HepG2 (cell line): ENCODE data around the gene ZNF627. TPM values are rescaled to one million over a fixed set of nuclear protein-coding genes. Genes with fewer than 3 reads are reported as not detected.

Experiments used
- ATAC-seq: fragments of 200-7000 bp; cut with Tn5 transposase; 3 replicates; pipeline ENCODE4 v1.9.1; 2020; ENCODE audit warnings: mild to moderate bottlenecking, moderate library complexity
- BruUV-seq: library from RNA; stranded (reverse); fragments of 400-500 nt; replicated peaks from 2 replicates; lab custom pipeline; 2021; lab: Mats Ljungman, UMichigan
- CTCF ChIA-PET: fragments of 300-600 bp; formaldehyde crosslinking; extraction: SDS; loops from one replicate; lab custom pipeline; 2021; ENCODE audit warnings: low total read pairs, inconsistent platforms, low intra/inter-chr PET ratio; lab: Yijun Ruan, JAX
- POLR2A ChIA-PET: fragments of 350-600 bp; sonication (Branson Sonifier 250); formaldehyde crosslinking; loops from one replicate; lab custom pipeline; 2020; ENCODE audit warnings: antibody characterized with exemption, inconsistent platforms; lab: Yijun Ruan, JAX
- DNase-seq: peaks from one replicate; pipeline ENCODE4 v3.0.0-alpha.2; 2015; ENCODE audit warnings: low spot score
- FAIRE-seq: peaks from 3 replicates; lab custom pipeline; 2011; peaks lifted over from hg19 to GRCh38; lab: Jason Lieb, UNC
- H2AFZ ChIP-seq: one replicate; pipeline ENCODE4 v1.6.1; 2011; ENCODE audit warnings: low read length, inconsistent platforms
- H3K27ac ChIP-seq: fragments of 300-600 bp; 3 replicates; pipeline ENCODE4 v1.8.0; 2011; ENCODE audit warnings: mixed run types, mild to moderate bottlenecking, mixed read lengths, low read length, inconsistent platforms; ENCODE audit not compliant: insufficient read depth; ENCODE audit errors: extremely low read length
- H3K27me3 ChIP-seq, 2 experiments: fragments of 200-600 bp in 1 of 2; 2 replicates in 1 of 2; 3 replicates in 1 of 2; pipeline versions ENCODE4 v1.6.0 to v1.8.0; 2011; ENCODE audit warnings: low read length in 2 of 2, mild to moderate bottlenecking in 2 of 2, moderate library complexity in 2 of 2, inconsistent platforms in 1 of 2; ENCODE audit not compliant: insufficient read depth in 2 of 2, control insufficient read depth in 1 of 2
- H3K36me3 ChIP-seq, 2 experiments: fragments of 200-600 bp in 1 of 2; replicated peaks in 1 of 2; 2 replicates in 1 of 2; 3 replicates in 1 of 2; pipeline versions ENCODE4 v1.5.1 to v1.8.0; 2011; ENCODE audit warnings: low read length in 2 of 2, inconsistent platforms in 1 of 2; ENCODE audit not compliant: insufficient read depth in 2 of 2, control insufficient read depth in 1 of 2
- H3K4me1 ChIP-seq: 2 replicates; pipeline ENCODE4 v1.5.1; 2012; ENCODE audit warnings: low read length, inconsistent platforms; ENCODE audit not compliant: insufficient read depth
- H3K4me2 ChIP-seq: 2 replicates; pipeline ENCODE4 v1.6.0; 2011; ENCODE audit warnings: low read depth, low read length, inconsistent platforms
- H3K4me3 ChIP-seq, 3 experiments: fragments of 200-600 bp in 1 of 3; sonication (generic), shearing (Covaris generic) in 1 of 3; replicated peaks in 1 of 3; 2 replicates each; pipeline ENCODE4 v1.5.1; 2011 to 2016; ENCODE audit warnings: low read length in 3 of 3, inconsistent platforms in 2 of 3, low read depth in 2 of 3, mild to moderate bottlenecking in 2 of 3, control low read depth in 1 of 3, mixed read lengths in 1 of 3; ENCODE audit not compliant: insufficient read depth in 1 of 3
- H3K79me2 ChIP-seq: one replicate; pipeline ENCODE4 v1.6.1; 2011; ENCODE audit warnings: low read length, inconsistent platforms; ENCODE audit not compliant: insufficient read depth
- H3K9ac ChIP-seq: 2 replicates; pipeline ENCODE4 v1.6.0; 2011; ENCODE audit warnings: mild to moderate bottlenecking, low read depth, low read length, inconsistent platforms; ENCODE audit not compliant: insufficient read depth
- H3K9me3 ChIP-seq: 2 replicates; pipeline ENCODE4 v1.5.1; 2012; ENCODE audit warnings: mild to moderate bottlenecking, low read length
- H4K20me1 ChIP-seq: 2 replicates; pipeline ENCODE4 v1.6.0; 2011; ENCODE audit warnings: inconsistent platforms, mild to moderate bottlenecking, low read length, moderate library complexity; ENCODE audit not compliant: insufficient read depth
- HNRNPK ChIP-seq: fragments of 200-400 bp; formaldehyde crosslinking; IDR thresholded peaks from 2 replicates; pipeline ENCODE4 v1.6.1; 2018; ENCODE audit warnings: low read length, low read depth, moderate library complexity, mild to moderate bottlenecking; ENCODE audit not compliant: poor library complexity, severe bottlenecking
- NCOR1 ChIP-seq: fragments of 200-600 bp; sonication (generic); IDR thresholded peaks from 2 replicates; pipeline ENCODE4 v1.7.0; 2017; ENCODE audit warnings: antibody characterized with exemption, low read length, borderline replicate concordance
- NR2F6 ChIP-seq, 2 experiments: IDR thresholded peaks; 2 replicates each; pipeline ENCODE4 v1.6.1; 2016; ENCODE audit warnings: antibody characterized with exemption in 1 of 2, mild to moderate bottlenecking in 1 of 2
- PCBP1 ChIP-seq: fragments of 200-400 bp; formaldehyde crosslinking; IDR thresholded peaks from 2 replicates; pipeline ENCODE4 v1.6.1; 2017; ENCODE audit warnings: mild to moderate bottlenecking, low read depth, low read length, borderline replicate concordance
- RFX1 ChIP-seq: fragments of 450-650 bp; IDR thresholded peaks from 2 replicates; pipeline ENCODE4 v1.6.1; 2017
- SMARCC2 ChIP-seq: fragments of 450-650 bp; IDR thresholded peaks from 2 replicates; pipeline ENCODE4 v1.6.1; 2017; ENCODE audit warnings: antibody characterized with exemption, mild to moderate bottlenecking
- ZNF605 ChIP-seq: sonication (generic); formaldehyde crosslinking; IDR thresholded peaks from 2 replicates; pipeline ENCODE4 v1.8.0; 2022; ENCODE audit warnings: mild to moderate bottlenecking, missing genetic modification reagents
- ZSCAN22 ChIP-seq: sonication (generic); formaldehyde crosslinking; IDR thresholded peaks from 2 replicates; pipeline ENCODE4 v1.4.0; 2020; ENCODE audit warnings: mild to moderate bottlenecking, missing genetic modification reagents
- WGBS: methylation state at CpG from one replicate; pipeline ENCODE4 v1.1.6; 2017; ENCODE audit warnings: low lambda C conversion rate; 5-methylcytosine and 5-hydroxymethylcytosine counted together
- in situ Hi-C: cut with HindIII; loops from 2 replicates; pipeline ENCODE4 v1.10.0; 2017; ENCODE audit warnings: low pct_unique_long_range_greater_than_20kb; ENCODE audit not compliant: extremely low pct_ligation_motif_present
- intact Hi-C: fragments of 100-400 bp; cut with micrococcal nuclease; formaldehyde crosslinking; loops from one replicate; pipeline ENCODE4 v1.10.0; 2022; ENCODE audit not compliant: unreplicated experiment
- polyA plus RNA-seq, 8 experiments: library from polyadenylated mRNA; depleted of rRNA in 3 of 8; stranded (reverse) in 7 of 8; unstranded in 1 of 8; fragments of >200 nt; fragmentation: Illumina TruSeq in 4 of 8; extraction: Trizol in 4 of 8; gene quantifications; 2 replicates each; pipeline versions ENCODE4 v1.2.1 to v1.2.3, GENCODE V29; 2011 to 2016; ENCODE audit warnings: low read depth in 4 of 8, missing spikeins in 1 of 8, mixed read lengths in 1 of 8; ENCODE audit not compliant: insufficient read depth in 1 of 8
- total RNA-seq, 5 experiments: library from RNA; depleted of rRNA; stranded (reverse); fragments of >200 nt; fragmentation: Illumina TruSeq; extraction: Trizol; gene quantifications; 2 replicates each; pipeline ENCODE4 v1.2.3, GENCODE V29; 2016; ENCODE audit warnings: low read depth in 1 of 5
- TF ChIP-seq, protein P1 (sequence below): sonication (generic); formaldehyde crosslinking; IDR thresholded peaks from 2 replicates; pipeline ENCODE4 v1.5.0; 2020; ENCODE audit warnings: mild to moderate bottlenecking, missing genetic modification reagents, moderate library complexity
- TF ChIP-seq, protein P2 (sequence below): IDR thresholded peaks from 2 replicates; pipeline ENCODE4 v1.6.1; 2016; ENCODE audit warnings: missing biosample characterization, missing genetic modification reagents, low read depth
- TF ChIP-seq, protein P3 (sequence below): sonication (generic); formaldehyde crosslinking; IDR thresholded peaks from 2 replicates; pipeline ENCODE4 v1.5.0; 2020; ENCODE audit warnings: mild to moderate bottlenecking, missing genetic modification reagents, borderline replicate concordance

The ZNF627 gene
- total and polyA plus RNA-seq, 2 of the 13 experiments (the other 11 are each of a cell fraction or from before 2014, with no cell fraction given), result 4.2 to 12.7 TPM

DNA sequence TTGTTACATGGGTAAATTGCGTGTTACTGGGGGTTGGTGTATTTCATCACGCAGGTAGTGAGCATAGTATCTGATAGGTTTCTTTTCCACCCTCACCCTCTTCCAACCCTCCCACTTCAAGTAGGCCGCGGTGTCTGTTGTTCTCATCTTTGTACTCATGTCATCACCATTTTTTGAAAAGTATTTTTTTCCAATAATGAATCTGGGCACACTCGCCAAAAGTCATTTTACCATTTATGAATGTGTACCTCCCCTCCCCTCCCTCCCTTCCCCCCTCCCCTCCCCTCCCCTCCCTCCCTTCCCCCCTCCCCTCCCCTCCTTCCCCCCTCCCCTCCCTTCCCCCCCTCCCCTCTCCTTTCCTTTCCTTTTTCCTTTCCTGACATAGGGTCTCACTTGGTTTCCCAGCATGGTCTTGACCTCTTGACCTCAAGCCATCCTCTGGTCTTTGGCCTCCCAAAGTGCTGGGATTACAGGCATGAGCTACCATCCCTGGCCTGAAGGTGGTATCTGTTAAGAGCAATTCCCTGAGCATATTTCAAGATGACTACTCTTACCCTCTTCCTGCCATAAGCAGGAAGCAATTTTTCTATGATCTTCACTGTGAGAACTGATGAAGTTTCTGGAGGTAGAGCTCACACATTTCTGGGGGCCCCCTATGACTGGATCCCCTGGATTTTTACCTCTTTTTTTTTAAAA is 15.7 kb downstream of the ZNF627 start:
- in situ Hi-C loops, result no loop called here
- ChIA-PET POLR2A (interaction anchor here (1.1 kb wide), 2 partner anchors 10 to 27 kb away, joined by 3 to 5 read pairs; no protein-coding TSS in a partner anchor), CTCF (no interaction called here)
- no TSS peak for BruUV-seq
- peak; percentile 35 for DNase-seq
- Histone ChIP-seq H4K20me1 (no peaks in the 10 kb centered on the region; the same call in 1 of the 2 replicates), H2AFZ (no peak overlapping the region), H3K27me3 (no peaks in the 10 kb centered on the region), H3K9ac (no peak overlapping the region), H3K79me2 (no peaks in the 10 kb centered on the region), H3K9me3 (no peaks in the 10 kb centered on the region), H3K36me3 (peaks cover 8 to 23% of the 10 kb centered on the region in 2 experiments; a peak in 4 of 5 replicates), H3K27ac (no peak overlapping the region), H3K4me2 (no peak overlapping the region), H3K4me1 (no peaks in the 10 kb centered on the region), H3K4me3 (no peak overlapping the region)
- intact Hi-C loops, result no loop called here
- TF ChIP-seq ZSCAN22 (CRISPR knock-in tag), result no peak
- TF ChIP-seq NR2F6 (IDR thresholded peaks at IDR 0.05), result peak; percentile 68
- TF ChIP-seq NR2F6 (CRISPR knock-in tag; IDR thresholded peaks at IDR 0.05), result peak; percentile 57
- peak; percentile 91; the same call in 1 of the 2 replicates for TF ChIP-seq PCBP1
- peak; percentile 98 for TF ChIP-seq HNRNPK
- no peak for TF ChIP-seq SMARCC2
- no peak for TF ChIP-seq RFX1
- TF ChIP-seq, protein P1, sequence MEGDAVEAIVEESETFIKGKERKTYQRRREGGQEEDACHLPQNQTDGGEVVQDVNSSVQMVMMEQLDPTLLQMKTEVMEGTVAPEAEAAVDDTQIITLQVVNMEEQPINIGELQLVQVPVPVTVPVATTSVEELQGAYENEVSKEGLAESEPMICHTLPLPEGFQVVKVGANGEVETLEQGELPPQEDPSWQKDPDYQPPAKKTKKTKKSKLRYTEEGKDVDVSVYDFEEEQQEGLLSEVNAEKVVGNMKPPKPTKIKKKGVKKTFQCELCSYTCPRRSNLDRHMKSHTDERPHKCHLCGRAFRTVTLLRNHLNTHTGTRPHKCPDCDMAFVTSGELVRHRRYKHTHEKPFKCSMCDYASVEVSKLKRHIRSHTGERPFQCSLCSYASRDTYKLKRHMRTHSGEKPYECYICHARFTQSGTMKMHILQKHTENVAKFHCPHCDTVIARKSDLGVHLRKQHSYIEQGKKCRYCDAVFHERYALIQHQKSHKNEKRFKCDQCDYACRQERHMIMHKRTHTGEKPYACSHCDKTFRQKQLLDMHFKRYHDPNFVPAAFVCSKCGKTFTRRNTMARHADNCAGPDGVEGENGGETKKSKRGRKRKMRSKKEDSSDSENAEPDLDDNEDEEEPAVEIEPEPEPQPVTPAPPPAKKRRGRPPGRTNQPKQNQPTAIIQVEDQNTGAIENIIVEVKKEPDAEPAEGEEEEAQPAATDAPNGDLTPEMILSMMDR (CRISPR knock-in tag), result peak; percentile 22; the same call in 1 of the 2 replicates
- no peak for TF ChIP-seq NCOR1
- TF ChIP-seq, protein P2, sequence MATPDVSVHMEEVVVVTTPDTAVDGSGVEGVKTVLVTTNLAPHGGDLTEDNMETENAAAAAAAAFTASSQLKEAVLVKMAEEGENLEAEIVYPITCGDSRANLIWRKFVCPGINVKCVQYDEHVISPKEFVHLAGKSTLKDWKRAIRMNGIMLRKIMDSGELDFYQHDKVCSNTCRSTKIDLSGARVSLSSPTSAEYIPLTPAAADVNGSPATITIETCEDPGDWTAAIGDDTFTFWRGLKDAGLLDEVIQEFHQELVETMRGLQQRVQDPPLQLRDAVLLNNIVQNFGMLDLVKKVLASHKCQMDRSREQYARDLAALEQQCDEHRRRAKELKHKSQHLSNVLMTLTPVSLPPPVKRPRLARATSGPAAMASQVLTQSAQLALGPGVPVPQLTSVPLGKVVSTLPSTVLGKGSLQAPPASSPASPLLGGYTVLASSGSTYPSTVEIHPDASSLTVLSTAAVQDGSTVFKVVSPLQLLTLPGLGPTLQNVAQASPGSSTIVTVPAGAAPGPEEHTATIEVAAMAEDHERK, result no peak
- no peak for TF ChIP-seq ZNF605 (CRISPR knock-in tag)
- TF ChIP-seq, protein P3, sequence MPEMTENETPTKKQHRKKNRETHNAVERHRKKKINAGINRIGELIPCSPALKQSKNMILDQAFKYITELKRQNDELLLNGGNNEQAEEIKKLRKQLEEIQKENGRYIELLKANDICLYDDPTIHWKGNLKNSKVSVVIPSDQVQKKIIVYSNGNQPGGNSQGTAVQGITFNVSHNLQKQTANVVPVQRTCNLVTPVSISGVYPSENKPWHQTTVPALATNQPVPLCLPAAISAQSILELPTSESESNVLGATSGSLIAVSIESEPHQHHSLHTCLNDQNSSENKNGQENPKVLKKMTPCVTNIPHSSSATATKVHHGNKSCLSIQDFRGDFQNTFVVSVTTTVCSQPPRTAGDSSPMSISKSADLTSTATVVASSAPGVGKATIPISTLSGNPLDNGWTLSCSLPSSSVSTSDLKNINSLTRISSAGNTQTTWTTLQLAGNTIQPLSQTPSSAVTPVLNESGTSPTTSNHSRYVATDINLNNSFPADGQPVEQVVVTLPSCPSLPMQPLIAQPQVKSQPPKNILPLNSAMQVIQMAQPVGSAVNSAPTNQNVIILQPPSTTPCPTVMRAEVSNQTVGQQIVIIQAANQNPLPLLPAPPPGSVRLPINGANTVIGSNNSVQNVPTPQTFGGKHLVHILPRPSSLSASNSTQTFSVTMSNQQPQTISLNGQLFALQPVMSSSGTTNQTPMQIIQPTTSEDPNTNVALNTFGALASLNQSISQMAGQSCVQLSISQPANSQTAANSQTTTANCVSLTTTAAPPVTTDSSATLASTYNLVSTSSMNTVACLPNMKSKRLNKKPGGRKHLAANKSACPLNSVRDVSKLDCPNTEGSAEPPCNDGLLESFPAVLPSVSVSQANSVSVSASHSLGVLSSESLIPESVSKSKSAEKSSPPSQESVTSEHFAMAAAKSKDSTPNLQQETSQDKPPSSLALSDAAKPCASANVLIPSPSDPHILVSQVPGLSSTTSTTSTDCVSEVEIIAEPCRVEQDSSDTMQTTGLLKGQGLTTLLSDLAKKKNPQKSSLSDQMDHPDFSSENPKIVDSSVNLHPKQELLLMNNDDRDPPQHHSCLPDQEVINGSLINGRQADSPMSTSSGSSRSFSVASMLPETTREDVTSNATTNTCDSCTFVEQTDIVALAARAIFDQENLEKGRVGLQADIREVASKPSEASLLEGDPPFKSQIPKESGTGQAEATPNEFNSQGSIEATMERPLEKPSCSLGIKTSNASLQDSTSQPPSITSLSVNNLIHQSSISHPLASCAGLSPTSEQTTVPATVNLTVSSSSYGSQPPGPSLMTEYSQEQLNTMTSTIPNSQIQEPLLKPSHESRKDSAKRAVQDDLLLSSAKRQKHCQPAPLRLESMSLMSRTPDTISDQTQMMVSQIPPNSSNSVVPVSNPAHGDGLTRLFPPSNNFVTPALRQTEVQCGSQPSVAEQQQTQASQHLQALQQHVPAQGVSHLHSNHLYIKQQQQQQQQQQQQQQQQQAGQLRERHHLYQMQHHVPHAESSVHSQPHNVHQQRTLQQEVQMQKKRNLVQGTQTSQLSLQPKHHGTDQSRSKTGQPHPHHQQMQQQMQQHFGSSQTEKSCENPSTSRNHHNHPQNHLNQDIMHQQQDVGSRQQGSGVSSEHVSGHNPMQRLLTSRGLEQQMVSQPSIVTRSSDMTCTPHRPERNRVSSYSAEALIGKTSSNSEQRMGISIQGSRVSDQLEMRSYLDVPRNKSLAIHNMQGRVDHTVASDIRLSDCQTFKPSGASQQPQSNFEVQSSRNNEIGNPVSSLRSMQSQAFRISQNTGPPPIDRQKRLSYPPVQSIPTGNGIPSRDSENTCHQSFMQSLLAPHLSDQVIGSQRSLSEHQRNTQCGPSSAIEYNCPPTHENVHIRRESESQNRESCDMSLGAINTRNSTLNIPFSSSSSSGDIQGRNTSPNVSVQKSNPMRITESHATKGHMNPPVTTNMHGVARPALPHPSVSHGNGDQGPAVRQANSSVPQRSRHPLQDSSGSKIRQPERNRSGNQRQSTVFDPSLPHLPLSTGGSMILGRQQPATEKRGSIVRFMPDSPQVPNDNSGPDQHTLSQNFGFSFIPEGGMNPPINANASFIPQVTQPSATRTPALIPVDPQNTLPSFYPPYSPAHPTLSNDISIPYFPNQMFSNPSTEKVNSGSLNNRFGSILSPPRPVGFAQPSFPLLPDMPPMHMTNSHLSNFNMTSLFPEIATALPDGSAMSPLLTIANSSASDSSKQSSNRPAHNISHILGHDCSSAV (CRISPR knock-in tag), result no peak
- peak; percentile 45; the same call in 2 of the 3 replicates for ATAC-seq
- FAIRE-seq, result no peak
- WGBS, result 100% methylated on average over 5 of the region's 5 CpGs
